Measurements from ENCODE around the gene ZNF148. TPM values are rescaled to one million over a fixed set of nuclear protein-coding genes. Genes with fewer than 3 reads are reported as not detected.

ZNF148 gene
- total RNA-seq, 1 experiment from 2014 or later: 55.8 TPM

DNA sequence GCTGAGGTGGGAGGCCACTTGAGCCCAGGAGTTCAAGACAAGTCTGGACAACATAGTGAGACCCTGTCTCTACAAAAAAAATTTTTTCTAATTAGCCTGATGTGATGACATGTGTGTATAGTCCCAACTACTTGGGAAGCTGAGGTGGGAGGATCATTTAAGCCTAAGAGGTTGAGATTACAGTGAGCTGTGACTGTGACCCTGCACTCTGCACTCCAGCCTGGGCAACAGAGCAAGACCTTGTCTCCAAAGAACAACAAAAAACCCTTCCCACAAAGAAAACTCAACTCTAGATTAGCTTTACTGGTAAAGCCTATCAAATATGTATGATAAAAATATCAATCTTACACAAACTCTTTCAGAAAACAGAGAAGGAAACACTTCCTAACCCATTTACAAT lies 68.5 kb downstream of the ZNF148 start:
- peaks cover 3% of the 10 kb centered on the region; the same call in 1 of the 2 replicates for H3K9me3 ChIP-seq (ENCODE audit: control insufficient read depth, insufficient read depth, low read depth, low read length)
- no peak for ATAC-seq
- intact Hi-C loops (cut with micrococcal nuclease; ENCODE audit: unreplicated experiment): no loop called here
- H3K36me3 ChIP-seq (ENCODE audit: control insufficient read depth, insufficient read depth, low read length): no peaks in the 10 kb centered on the region
- no peaks in the 10 kb centered on the region for H3K27me3 ChIP-seq (ENCODE audit: control insufficient read depth, insufficient read depth, low read length)
- in situ Hi-C loops (cut with HindIII; ENCODE audit: low pct_unique_long_range_greater_than_20kb, low sequenced_read_pairs): no loop called here
- no peak for TF ChIP-seq TCF7L2 (IDR thresholded peaks at IDR 0.05; ENCODE audit: low read depth, low read length)
- TF ChIP-seq, protein P1, sequence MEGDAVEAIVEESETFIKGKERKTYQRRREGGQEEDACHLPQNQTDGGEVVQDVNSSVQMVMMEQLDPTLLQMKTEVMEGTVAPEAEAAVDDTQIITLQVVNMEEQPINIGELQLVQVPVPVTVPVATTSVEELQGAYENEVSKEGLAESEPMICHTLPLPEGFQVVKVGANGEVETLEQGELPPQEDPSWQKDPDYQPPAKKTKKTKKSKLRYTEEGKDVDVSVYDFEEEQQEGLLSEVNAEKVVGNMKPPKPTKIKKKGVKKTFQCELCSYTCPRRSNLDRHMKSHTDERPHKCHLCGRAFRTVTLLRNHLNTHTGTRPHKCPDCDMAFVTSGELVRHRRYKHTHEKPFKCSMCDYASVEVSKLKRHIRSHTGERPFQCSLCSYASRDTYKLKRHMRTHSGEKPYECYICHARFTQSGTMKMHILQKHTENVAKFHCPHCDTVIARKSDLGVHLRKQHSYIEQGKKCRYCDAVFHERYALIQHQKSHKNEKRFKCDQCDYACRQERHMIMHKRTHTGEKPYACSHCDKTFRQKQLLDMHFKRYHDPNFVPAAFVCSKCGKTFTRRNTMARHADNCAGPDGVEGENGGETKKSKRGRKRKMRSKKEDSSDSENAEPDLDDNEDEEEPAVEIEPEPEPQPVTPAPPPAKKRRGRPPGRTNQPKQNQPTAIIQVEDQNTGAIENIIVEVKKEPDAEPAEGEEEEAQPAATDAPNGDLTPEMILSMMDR (IDR thresholded peaks at IDR 0.05): no peak
- TF ChIP-seq, protein P2, sequence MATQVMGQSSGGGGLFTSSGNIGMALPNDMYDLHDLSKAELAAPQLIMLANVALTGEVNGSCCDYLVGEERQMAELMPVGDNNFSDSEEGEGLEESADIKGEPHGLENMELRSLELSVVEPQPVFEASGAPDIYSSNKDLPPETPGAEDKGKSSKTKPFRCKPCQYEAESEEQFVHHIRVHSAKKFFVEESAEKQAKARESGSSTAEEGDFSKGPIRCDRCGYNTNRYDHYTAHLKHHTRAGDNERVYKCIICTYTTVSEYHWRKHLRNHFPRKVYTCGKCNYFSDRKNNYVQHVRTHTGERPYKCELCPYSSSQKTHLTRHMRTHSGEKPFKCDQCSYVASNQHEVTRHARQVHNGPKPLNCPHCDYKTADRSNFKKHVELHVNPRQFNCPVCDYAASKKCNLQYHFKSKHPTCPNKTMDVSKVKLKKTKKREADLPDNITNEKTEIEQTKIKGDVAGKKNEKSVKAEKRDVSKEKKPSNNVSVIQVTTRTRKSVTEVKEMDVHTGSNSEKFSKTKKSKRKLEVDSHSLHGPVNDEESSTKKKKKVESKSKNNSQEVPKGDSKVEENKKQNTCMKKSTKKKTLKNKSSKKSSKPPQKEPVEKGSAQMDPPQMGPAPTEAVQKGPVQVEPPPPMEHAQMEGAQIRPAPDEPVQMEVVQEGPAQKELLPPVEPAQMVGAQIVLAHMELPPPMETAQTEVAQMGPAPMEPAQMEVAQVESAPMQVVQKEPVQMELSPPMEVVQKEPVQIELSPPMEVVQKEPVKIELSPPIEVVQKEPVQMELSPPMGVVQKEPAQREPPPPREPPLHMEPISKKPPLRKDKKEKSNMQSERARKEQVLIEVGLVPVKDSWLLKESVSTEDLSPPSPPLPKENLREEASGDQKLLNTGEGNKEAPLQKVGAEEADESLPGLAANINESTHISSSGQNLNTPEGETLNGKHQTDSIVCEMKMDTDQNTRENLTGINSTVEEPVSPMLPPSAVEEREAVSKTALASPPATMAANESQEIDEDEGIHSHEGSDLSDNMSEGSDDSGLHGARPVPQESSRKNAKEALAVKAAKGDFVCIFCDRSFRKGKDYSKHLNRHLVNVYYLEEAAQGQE (IDR thresholded peaks at IDR 0.05; ENCODE audit: insufficient read depth in 1 of 2, low read depth in 2 of 2, low read length in 1 of 2): no peak
- TF ChIP-seq POLR2AphosphoS5 (IDR thresholded peaks at IDR 0.05; ENCODE audit: low read depth, low read length): no peak
- no peak for TF ChIP-seq SIN3A (IDR thresholded peaks at IDR 0.05; ENCODE audit: borderline replicate concordance, insufficient read depth, low read depth, low read length)
- H3K27ac ChIP-seq (ENCODE audit: low read length): no peak overlapping the region
- no peak for DNase-seq (ENCODE audit: low read depth, low spot score)
- BruUV-seq (replicated peaks): no TSS peak
- ChIA-PET POLR2A (no interaction called here), CTCF (no interaction called here)
- no peaks in the 10 kb centered on the region for H3K4me1 ChIP-seq (ENCODE audit: control insufficient read depth, insufficient read depth, low read length)
- no peak overlapping the region for H3K4me3 ChIP-seq (ENCODE audit: low read depth in 2 of 2, low read length in 2 of 2)

DNA sequence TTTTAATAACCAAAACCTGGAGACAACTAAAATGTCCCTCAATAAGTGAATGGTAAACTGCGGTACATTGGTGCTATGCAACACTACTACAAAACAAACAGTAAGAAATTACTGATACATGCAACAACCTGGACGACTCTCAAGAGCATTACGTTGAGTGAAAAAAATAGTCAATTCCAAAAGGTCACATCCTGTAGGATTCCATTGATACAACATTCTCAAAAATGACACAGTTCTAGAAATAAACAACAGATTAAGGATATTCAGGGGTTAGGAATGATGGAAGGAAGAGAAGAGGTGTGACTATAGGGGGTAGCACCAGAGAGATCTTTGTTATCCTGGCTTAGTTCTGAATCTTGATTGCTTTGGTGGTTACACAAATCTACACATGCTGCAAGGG lies 72.2 kb downstream of the ZNF148 start:
- DNase-seq (ENCODE audit: low read depth, low spot score) (no peak), ATAC-seq (no peak)
- intact Hi-C loops (cut with micrococcal nuclease; ENCODE audit: unreplicated experiment) (no loop called here), in situ Hi-C loops (cut with HindIII; ENCODE audit: low pct_unique_long_range_greater_than_20kb, low sequenced_read_pairs) (no loop called here)
- no peaks in the 10 kb centered on the region for H3K4me1 ChIP-seq (ENCODE audit: control insufficient read depth, insufficient read depth, low read length)
- no peak overlapping the region for H3K27ac ChIP-seq (ENCODE audit: low read length)
- no peak overlapping the region for H3K4me3 ChIP-seq (ENCODE audit: low read depth in 2 of 2, low read length in 2 of 2)
- BruUV-seq (replicated peaks): no TSS peak
- TF ChIP-seq SIN3A (IDR thresholded peaks at IDR 0.05; ENCODE audit: borderline replicate concordance, insufficient read depth, low read depth, low read length) (no peak), TCF7L2 (IDR thresholded peaks at IDR 0.05; ENCODE audit: low read depth, low read length) (no peak), POLR2AphosphoS5 (IDR thresholded peaks at IDR 0.05; ENCODE audit: low read depth, low read length) (no peak)
- TF ChIP-seq, protein P2 (IDR thresholded peaks at IDR 0.05; ENCODE audit: insufficient read depth in 1 of 2, low read depth in 2 of 2, low read length in 1 of 2): no peak
- TF ChIP-seq, protein P1 (IDR thresholded peaks at IDR 0.05): no peak
- ChIA-PET POLR2A (no interaction called here), CTCF (no interaction called here)
- H3K27me3 ChIP-seq (ENCODE audit: control insufficient read depth, insufficient read depth, low read length): no peaks in the 10 kb centered on the region
- no peaks in the 10 kb centered on the region for H3K9me3 ChIP-seq (ENCODE audit: control insufficient read depth, insufficient read depth, low read depth, low read length)
- H3K36me3 ChIP-seq (ENCODE audit: control insufficient read depth, insufficient read depth, low read length): no peaks in the 10 kb centered on the region
